Measurements from ENCODE around the gene SLC35F5. TPM values are rescaled to one million over a fixed set of nuclear protein-coding genes. Genes with fewer than 3 reads are reported as not detected.
A peak's percentile ranks its signal among the peaks of the same experiment; 100 is the strongest.

The SLC35F5 gene
- total and polyA plus RNA-seq, 2 of the 4 experiments (the other 2 are of a cell fraction): 30.5 to 93.4 TPM

GRCh38 chr2:113757138-113757657 lies 756 bp upstream of the SLC35F5 start:
- H3K18ac ChIP-seq (ENCODE audit: low read depth, low read length): peak overlapping the region; percentile 88
- H3K23ac ChIP-seq (ENCODE audit: low read depth, low read length): peak overlapping the region; percentile 99
- ChIA-PET POLR2A (ENCODE audit: unreplicated experiment) (interaction anchor here (0.7 to 1.4 kb wide), 3 partner anchors 13 to 136 kb away, joined by 3 read pairs; no protein-coding TSS in a partner anchor), CTCF (no interaction called here)
- H4K8ac ChIP-seq (ENCODE audit: low read depth in 2 of 2, low read length in 2 of 2): peak overlapping the region; percentile 84 to 99
- in situ Hi-C loops (cut with MboI; ENCODE audit: low sequenced_read_pairs) (loop anchor here (5.0 kb wide), 1 partner anchor 130 kb away; no protein-coding TSS in a partner anchor), intact Hi-C loops (cut with micrococcal nuclease) (loop anchor here (10.0 kb wide), 1 partner anchor 798 kb away; no protein-coding TSS in a partner anchor), dilution Hi-C loops (cut with HindIII; ENCODE audit: low sequenced_read_pairs, unreplicated experiment) (no loop called here)
- no peaks in the 10 kb centered on the region for H3K27me3 ChIP-seq (ENCODE audit: control insufficient read depth, insufficient read depth, low read length)
- peak overlapping the region; percentile 91 for H4K91ac ChIP-seq (ENCODE audit: insufficient read depth, low read depth, low read length)
- TF ChIP-seq, protein P1, sequence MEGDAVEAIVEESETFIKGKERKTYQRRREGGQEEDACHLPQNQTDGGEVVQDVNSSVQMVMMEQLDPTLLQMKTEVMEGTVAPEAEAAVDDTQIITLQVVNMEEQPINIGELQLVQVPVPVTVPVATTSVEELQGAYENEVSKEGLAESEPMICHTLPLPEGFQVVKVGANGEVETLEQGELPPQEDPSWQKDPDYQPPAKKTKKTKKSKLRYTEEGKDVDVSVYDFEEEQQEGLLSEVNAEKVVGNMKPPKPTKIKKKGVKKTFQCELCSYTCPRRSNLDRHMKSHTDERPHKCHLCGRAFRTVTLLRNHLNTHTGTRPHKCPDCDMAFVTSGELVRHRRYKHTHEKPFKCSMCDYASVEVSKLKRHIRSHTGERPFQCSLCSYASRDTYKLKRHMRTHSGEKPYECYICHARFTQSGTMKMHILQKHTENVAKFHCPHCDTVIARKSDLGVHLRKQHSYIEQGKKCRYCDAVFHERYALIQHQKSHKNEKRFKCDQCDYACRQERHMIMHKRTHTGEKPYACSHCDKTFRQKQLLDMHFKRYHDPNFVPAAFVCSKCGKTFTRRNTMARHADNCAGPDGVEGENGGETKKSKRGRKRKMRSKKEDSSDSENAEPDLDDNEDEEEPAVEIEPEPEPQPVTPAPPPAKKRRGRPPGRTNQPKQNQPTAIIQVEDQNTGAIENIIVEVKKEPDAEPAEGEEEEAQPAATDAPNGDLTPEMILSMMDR (conservative IDR thresholded peaks at IDR 0.05; ENCODE audit: low read depth, low read length): no peak
- TF ChIP-seq MAFK (IDR thresholded peaks at IDR 0.05; ENCODE audit: low read depth, low read length): peak; percentile 54; the same call in 1 of the 2 replicates
- WGBS, 2 experiments (ENCODE audit: extremely low coverage in 2 of 2, insufficient read length in 1 of 2): 10% methylated on average over 3 of the region's 17 CpGs; no CpG with 5 or more reads in 1 of the 2 experiments
- H2AFZ ChIP-seq (replicated peaks; ENCODE audit: low read length, poor library complexity): no peak overlapping the region
- peak overlapping the region; percentile 99 for H3K9ac ChIP-seq (ENCODE audit: low read depth, low read length)
- no peaks in the 10 kb centered on the region for H3K9me1 ChIP-seq (ENCODE audit: insufficient read depth, low read length)
- H3K4me3 ChIP-seq (ENCODE audit: insufficient read depth, low read depth, low read length): peak overlapping the region; percentile 87
- DNase-seq (no peak), ATAC-seq (ENCODE audit: low read depth) (peak; percentile 1)
- peaks cover 5% of the 10 kb centered on the region; the same call in 1 of the 2 replicates for H3K4me1 ChIP-seq (ENCODE audit: control insufficient read depth, insufficient read depth, low read length)
- BruUV-seq (replicated peaks): TSS peak; percentile 81
- H3K14ac ChIP-seq (replicated peaks; ENCODE audit: low read depth, low read length): peak overlapping the region; percentile 99
- peak overlapping the region; percentile 97 for H3K4ac ChIP-seq (ENCODE audit: low read depth, low read length)
- H2BK20ac ChIP-seq (ENCODE audit: low read depth, low read length): no peak overlapping the region
- H2BK5ac ChIP-seq (ENCODE audit: low read depth, low read length, poor library complexity, severe bottlenecking): peak overlapping the region; percentile 92
- H3K36me3 ChIP-seq (ENCODE audit: control insufficient read depth, insufficient read depth, low read length): no peaks in the 10 kb centered on the region; the same call in 1 of the 2 replicates
- peak overlapping the region; percentile 84 for H2BK120ac ChIP-seq (ENCODE audit: low read depth, low read length)
- H2AK5ac ChIP-seq (ENCODE audit: low read depth, low read length): peak overlapping the region; percentile 14; the same call in 1 of the 2 replicates
- no peak overlapping the region; the same call in 2 of the 3 replicates for H2BK15ac ChIP-seq (ENCODE audit: low read depth, low read length)
- H3K9me3 ChIP-seq (ENCODE audit: control insufficient read depth, insufficient read depth, low read length): no peaks in the 10 kb centered on the region
- H3K79me1 ChIP-seq (ENCODE audit: low read depth in 1 of 2, low read length in 2 of 2): peaks cover 6 to 34% of the 10 kb centered on the region in 2 experiments
- H3K4me2 ChIP-seq (ENCODE audit: low read depth, low read length): peak overlapping the region; percentile 83
- peak overlapping the region; percentile 98 for H3K56ac ChIP-seq (ENCODE audit: extremely low read depth, insufficient read depth, low read length)
- peaks cover 9% of the 10 kb centered on the region; the same call in 1 of the 2 replicates for H4K20me1 ChIP-seq (ENCODE audit: insufficient read depth, low read length)
- no peak overlapping the region for H2AK9ac ChIP-seq (replicated peaks; ENCODE audit: low read depth, low read length, poor library complexity)
- H4K5ac ChIP-seq (ENCODE audit: low read depth, low read length): peak overlapping the region; percentile 95; the same call in 1 of the 2 replicates
- peak overlapping the region; percentile 99 for H3K27ac ChIP-seq (ENCODE audit: insufficient read depth, low read length)
